HepG2 (cell line): Measurements from ENCODE around the gene SERP1. TPM values are rescaled to one million over a fixed set of nuclear protein-coding genes. Genes with fewer than 3 reads are reported as not detected.

ENCODE experiments used
- BRD4 ChIP-seq: sonication (generic); formaldehyde crosslinking; IDR thresholded peaks from 2 replicates; pipeline ENCODE4 v1.4.0; 2020; ENCODE audit warnings: missing genetic modification reagents
- HOXA3 ChIP-seq: sonication (generic); formaldehyde crosslinking; IDR thresholded peaks from 2 replicates; pipeline ENCODE4 v1.5.0; 2020; ENCODE audit warnings: missing genetic modification reagents
- NAIF1 ChIP-seq: sonication (generic); formaldehyde crosslinking; IDR thresholded peaks from 2 replicates; pipeline ENCODE4 v1.5.0; 2020; ENCODE audit warnings: mild to moderate bottlenecking, missing genetic modification reagents, borderline replicate concordance
- POLR2G ChIP-seq: fragments of 200-400 bp; formaldehyde crosslinking; IDR thresholded peaks from 2 replicates; pipeline ENCODE4 v1.6.1; 2018; ENCODE audit warnings: mild to moderate bottlenecking, low read depth, low read length, moderate library complexity
- SMYD3 ChIP-seq: sonication (generic); formaldehyde crosslinking; IDR thresholded peaks from 2 replicates; pipeline ENCODE4 v1.8.1; 2023; ENCODE audit warnings: mild to moderate bottlenecking, missing genetic modification reagents
- TBX2 ChIP-seq: sonication (generic); formaldehyde crosslinking; IDR thresholded peaks from 2 replicates; pipeline ENCODE4 v1.5.0; 2020; ENCODE audit warnings: missing genetic modification reagents, mild to moderate bottlenecking, borderline replicate concordance
- ZNF12 ChIP-seq: sonication (generic); formaldehyde crosslinking; IDR thresholded peaks from 2 replicates; pipeline ENCODE4 v1.5.0; 2020; ENCODE audit warnings: missing genetic modification reagents
- ZNF34 ChIP-seq: sonication (generic); formaldehyde crosslinking; IDR thresholded peaks from 2 replicates; pipeline ENCODE4 v1.4.0; 2020; ENCODE audit warnings: mild to moderate bottlenecking, missing genetic modification reagents, borderline replicate concordance
- ZNF644 ChIP-seq: IDR thresholded peaks from 2 replicates; pipeline ENCODE4 v1.6.1; 2016; ENCODE audit warnings: low read depth
- ZNF678 ChIP-seq: sonication (generic); formaldehyde crosslinking; IDR thresholded peaks from 2 replicates; pipeline ENCODE4 v1.4.0; 2020; ENCODE audit warnings: mild to moderate bottlenecking, missing genetic modification reagents
- ZNF792 ChIP-seq: IDR thresholded peaks from 2 replicates; pipeline ENCODE4 v1.6.1; 2016
- polyA plus RNA-seq, 8 experiments: library from polyadenylated mRNA; depleted of rRNA in 3 of 8; stranded (reverse) in 7 of 8; unstranded in 1 of 8; fragments of >200 nt; fragmentation: Illumina TruSeq in 4 of 8; extraction: Trizol in 4 of 8; gene quantifications; 2 replicates each; pipeline versions ENCODE4 v1.2.1 to v1.2.3, GENCODE V29; 2011 to 2016; ENCODE audit warnings: low read depth in 4 of 8, missing spikeins in 1 of 8, mixed read lengths in 1 of 8; ENCODE audit not compliant: insufficient read depth in 1 of 8
- total RNA-seq, 5 experiments: library from RNA; depleted of rRNA; stranded (reverse); fragments of >200 nt; fragmentation: Illumina TruSeq; extraction: Trizol; gene quantifications; 2 replicates each; pipeline ENCODE4 v1.2.3, GENCODE V29; 2016; ENCODE audit warnings: low read depth in 1 of 5
- TF ChIP-seq, protein P1 (sequence below): sonication (generic); formaldehyde crosslinking; IDR thresholded peaks from 2 replicates; pipeline ENCODE4 v1.5.1; 2020; ENCODE audit warnings: mild to moderate bottlenecking, missing genetic modification reagents, moderate library complexity
- TF ChIP-seq, protein P2 (sequence below): sonication (generic); formaldehyde crosslinking; IDR thresholded peaks from 2 replicates; pipeline ENCODE4 v1.5.0; 2020; ENCODE audit warnings: missing genetic modification reagents, mild to moderate bottlenecking, borderline replicate concordance
- TF ChIP-seq, protein P3 (sequence below): sonication (generic); formaldehyde crosslinking; IDR thresholded peaks from 2 replicates; pipeline ENCODE4 v1.9.0; 2021; ENCODE audit warnings: missing genetic modification reagents, borderline replicate concordance
- TF ChIP-seq, protein P4 (sequence below): sonication (generic); formaldehyde crosslinking; IDR thresholded peaks from 2 replicates; pipeline ENCODE4 v1.4.0; 2020; ENCODE audit warnings: low read depth, missing genetic modification reagents

The SERP1 gene
- total and polyA plus RNA-seq, 2 of the 13 experiments (the other 11 are each of a cell fraction or from before 2014, with no cell fraction given): 61.2 to 95.0 TPM

DNA sequence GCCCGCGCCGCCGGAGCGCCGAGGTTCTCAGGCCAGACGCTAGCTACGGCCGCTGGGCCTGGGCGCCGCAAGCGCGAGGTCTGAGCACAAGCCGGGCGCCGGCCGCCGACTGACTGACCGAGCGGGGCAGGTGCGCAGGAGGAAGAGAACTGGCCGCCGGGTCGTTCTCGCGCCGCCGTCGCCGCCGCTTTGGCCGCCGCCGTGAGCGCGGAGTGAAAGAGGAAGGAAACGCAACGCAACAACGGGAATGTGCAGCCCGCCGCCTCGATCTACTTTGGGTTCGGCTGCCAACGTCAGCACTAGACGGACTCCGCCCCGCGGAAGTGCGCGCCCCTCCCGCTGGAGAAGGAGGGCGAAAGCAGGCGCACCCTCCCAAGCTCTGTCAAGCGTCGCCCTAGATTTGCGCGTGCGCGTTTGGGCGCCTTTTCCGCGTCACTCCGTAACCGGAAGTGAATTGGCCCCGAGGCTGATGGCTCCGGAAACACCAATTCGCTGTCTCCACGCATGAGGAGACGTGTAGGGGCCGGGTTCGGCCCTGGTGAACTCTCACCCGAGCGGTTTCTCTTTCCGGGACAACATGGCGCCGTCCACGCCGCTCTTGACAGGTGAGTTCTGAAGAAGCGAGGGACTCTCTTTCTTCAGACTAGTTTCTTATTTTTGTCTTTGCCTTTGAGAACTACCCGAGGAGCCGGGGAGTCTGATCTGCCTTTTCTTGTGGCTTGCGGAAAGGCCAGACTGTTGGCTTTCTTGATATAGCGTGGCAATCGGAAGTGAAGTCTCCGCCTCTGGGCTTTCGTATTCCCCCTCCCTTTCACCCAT lies at the start of gene SERP1, which contains the start of gene EIF2A (continued):
- TF ChIP-seq, protein P1, sequence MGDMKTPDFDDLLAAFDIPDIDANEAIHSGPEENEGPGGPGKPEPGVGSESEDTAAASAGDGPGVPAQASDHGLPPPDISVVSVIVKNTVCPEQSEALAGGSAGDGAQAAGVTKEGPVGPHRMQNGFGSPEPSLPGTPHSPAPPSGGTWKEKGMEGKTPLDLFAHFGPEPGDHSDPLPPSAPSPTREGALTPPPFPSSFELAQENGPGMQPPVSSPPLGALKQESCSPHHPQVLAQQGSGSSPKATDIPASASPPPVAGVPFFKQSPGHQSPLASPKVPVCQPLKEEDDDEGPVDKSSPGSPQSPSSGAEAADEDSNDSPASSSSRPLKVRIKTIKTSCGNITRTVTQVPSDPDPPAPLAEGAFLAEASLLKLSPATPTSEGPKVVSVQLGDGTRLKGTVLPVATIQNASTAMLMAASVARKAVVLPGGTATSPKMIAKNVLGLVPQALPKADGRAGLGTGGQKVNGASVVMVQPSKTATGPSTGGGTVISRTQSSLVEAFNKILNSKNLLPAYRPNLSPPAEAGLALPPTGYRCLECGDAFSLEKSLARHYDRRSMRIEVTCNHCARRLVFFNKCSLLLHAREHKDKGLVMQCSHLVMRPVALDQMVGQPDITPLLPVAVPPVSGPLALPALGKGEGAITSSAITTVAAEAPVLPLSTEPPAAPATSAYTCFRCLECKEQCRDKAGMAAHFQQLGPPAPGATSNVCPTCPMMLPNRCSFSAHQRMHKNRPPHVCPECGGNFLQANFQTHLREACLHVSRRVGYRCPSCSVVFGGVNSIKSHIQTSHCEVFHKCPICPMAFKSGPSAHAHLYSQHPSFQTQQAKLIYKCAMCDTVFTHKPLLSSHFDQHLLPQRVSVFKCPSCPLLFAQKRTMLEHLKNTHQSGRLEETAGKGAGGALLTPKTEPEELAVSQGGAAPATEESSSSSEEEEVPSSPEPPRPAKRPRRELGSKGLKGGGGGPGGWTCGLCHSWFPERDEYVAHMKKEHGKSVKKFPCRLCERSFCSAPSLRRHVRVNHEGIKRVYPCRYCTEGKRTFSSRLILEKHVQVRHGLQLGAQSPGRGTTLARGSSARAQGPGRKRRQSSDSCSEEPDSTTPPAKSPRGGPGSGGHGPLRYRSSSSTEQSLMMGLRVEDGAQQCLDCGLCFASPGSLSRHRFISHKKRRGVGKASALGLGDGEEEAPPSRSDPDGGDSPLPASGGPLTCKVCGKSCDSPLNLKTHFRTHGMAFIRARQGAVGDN (CRISPR knock-in tag): peak; percentile 92
- no peak; the same call in 1 of the 2 replicates for TF ChIP-seq BRD4 (CRISPR knock-in tag)
- TF ChIP-seq ZNF792 (CRISPR knock-in tag): 0 out of 2 replicates have a peak, but pooled peaks have one; percentile 58
- no peak for TF ChIP-seq ZNF678
- no peak for TF ChIP-seq ZNF644 (CRISPR knock-in tag)
- TF ChIP-seq NAIF1: peak; percentile 92; the same call in 1 of the 2 replicates
- peak; percentile 96 for TF ChIP-seq HOXA3
- TF ChIP-seq SMYD3: no peak; the same call in 1 of the 2 replicates
- TF ChIP-seq, protein P2, sequence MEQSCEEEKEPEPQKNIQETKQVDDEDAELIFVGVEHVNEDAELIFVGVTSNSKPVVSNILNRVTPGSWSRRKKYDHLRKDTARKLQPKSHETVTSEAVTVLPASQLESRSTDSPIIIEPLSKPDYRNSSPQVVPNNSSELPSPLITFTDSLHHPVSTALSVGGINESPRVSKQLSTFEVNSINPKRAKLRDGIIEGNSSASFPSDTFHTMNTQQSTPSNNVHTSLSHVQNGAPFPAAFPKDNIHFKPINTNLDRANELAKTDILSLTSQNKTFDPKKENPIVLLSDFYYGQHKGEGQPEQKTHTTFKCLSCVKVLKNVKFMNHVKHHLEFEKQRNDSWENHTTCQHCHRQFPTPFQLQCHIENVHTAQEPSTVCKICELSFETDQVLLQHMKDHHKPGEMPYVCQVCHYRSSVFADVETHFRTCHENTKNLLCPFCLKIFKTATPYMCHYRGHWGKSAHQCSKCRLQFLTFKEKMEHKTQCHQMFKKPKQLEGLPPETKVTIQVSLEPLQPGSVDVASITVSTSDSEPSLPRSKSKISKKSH: peak; percentile 79
- TF ChIP-seq, protein P3, sequence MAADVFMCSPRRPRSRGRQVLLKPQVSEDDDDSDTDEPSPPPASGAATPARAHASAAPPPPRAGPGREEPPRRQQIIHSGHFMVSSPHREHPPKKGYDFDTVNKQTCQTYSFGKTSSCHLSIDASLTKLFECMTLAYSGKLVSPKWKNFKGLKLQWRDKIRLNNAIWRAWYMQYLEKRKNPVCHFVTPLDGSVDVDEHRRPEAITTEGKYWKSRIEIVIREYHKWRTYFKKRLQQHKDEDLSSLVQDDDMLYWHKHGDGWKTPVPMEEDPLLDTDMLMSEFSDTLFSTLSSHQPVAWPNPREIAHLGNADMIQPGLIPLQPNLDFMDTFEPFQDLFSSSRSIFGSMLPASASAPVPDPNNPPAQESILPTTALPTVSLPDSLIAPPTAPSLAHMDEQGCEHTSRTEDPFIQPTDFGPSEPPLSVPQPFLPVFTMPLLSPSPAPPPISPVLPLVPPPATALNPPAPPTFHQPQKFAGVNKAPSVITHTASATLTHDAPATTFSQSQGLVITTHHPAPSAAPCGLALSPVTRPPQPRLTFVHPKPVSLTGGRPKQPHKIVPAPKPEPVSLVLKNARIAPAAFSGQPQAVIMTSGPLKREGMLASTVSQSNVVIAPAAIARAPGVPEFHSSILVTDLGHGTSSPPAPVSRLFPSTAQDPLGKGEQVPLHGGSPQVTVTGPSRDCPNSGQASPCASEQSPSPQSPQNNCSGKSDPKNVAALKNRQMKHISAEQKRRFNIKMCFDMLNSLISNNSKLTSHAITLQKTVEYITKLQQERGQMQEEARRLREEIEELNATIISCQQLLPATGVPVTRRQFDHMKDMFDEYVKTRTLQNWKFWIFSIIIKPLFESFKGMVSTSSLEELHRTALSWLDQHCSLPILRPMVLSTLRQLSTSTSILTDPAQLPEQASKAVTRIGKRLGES (CRISPR knock-in tag): no peak
- TF ChIP-seq ZNF12 (CRISPR knock-in tag): no peak
- TF ChIP-seq POLR2G: peak; percentile 92
- peak; percentile 79 for TF ChIP-seq TBX2
- TF ChIP-seq ZNF34: no peak
- TF ChIP-seq, protein P4, sequence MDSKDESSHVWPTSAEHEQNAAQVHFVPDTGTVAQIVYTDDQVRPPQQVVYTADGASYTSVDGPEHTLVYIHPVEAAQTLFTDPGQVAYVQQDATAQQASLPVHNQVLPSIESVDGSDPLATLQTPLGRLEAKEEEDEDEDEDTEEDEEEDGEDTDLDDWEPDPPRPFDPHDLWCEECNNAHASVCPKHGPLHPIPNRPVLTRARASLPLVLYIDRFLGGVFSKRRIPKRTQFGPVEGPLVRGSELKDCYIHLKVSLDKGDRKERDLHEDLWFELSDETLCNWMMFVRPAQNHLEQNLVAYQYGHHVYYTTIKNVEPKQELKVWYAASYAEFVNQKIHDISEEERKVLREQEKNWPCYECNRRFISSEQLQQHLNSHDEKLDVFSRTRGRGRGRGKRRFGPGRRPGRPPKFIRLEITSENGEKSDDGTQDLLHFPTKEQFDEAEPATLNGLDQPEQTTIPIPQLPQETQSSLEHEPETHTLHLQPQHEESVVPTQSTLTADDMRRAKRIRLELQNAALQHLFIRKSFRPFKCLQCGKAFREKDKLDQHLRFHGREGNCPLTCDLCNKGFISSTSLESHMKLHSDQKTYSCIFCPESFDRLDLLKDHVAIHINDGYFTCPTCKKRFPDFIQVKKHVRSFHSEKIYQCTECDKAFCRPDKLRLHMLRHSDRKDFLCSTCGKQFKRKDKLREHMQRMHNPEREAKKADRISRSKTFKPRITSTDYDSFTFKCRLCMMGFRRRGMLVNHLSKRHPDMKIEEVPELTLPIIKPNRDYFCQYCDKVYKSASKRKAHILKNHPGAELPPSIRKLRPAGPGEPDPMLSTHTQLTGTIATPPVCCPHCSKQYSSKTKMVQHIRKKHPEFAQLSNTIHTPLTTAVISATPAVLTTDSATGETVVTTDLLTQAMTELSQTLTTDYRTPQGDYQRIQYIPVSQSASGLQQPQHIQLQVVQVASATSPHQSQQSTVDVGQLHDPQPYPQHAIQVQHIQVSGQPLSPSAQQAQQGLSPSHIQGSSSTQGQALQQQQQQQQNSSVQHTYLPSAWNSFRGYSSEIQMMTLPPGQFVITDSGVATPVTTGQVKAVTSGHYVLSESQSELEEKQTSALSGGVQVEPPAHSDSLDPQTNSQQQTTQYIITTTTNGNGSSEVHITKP (CRISPR knock-in tag): no peak; the same call in 1 of the 2 replicates
